GM10266 (cell line): ENCODE measurements around the gene PLXNA2.

Experiments used
- DNase-seq: peaks from one replicate; pipeline ENCODE4 v3.0.0; 2012; ENCODE audit errors: extremely low spot score
- TF ChIP-seq, protein P1 (sequence below): IDR thresholded peaks from 2 replicates; pipeline ENCODE4 v1.5.1; 2012; ENCODE audit warnings: mild to moderate bottlenecking, low read depth; ENCODE audit not compliant: control insufficient read depth, insufficient read depth; ENCODE audit errors: missing control alignments

PLXNA2 gene

GRCh38 chr1:208052926-208053407 is 191.2 kb downstream of the PLXNA2 start:
- TF ChIP-seq, protein P1, sequence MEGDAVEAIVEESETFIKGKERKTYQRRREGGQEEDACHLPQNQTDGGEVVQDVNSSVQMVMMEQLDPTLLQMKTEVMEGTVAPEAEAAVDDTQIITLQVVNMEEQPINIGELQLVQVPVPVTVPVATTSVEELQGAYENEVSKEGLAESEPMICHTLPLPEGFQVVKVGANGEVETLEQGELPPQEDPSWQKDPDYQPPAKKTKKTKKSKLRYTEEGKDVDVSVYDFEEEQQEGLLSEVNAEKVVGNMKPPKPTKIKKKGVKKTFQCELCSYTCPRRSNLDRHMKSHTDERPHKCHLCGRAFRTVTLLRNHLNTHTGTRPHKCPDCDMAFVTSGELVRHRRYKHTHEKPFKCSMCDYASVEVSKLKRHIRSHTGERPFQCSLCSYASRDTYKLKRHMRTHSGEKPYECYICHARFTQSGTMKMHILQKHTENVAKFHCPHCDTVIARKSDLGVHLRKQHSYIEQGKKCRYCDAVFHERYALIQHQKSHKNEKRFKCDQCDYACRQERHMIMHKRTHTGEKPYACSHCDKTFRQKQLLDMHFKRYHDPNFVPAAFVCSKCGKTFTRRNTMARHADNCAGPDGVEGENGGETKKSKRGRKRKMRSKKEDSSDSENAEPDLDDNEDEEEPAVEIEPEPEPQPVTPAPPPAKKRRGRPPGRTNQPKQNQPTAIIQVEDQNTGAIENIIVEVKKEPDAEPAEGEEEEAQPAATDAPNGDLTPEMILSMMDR: no peak

GRCh38 chr1:208052135-208052534 is 192.0 kb downstream of the PLXNA2 start:
- DNase-seq: no peak
- TF ChIP-seq, protein P1: no peak

More at GRCh38 chr1:208052926-208053407, 191.2 kb downstream of the PLXNA2 start:
- DNase-seq: no peak

- no peak for DNase-seq
- TF ChIP-seq, protein P1: no peak
Measured at GRCh38 chr1:208051651-208052050, 192.5 kb downstream of the PLXNA2 start.

GRCh38 chr1:208048904-208049303 is 195.3 kb downstream of the PLXNA2 start:
- TF ChIP-seq, protein P1: no peak
- DNase-seq: no peak

DNA sequence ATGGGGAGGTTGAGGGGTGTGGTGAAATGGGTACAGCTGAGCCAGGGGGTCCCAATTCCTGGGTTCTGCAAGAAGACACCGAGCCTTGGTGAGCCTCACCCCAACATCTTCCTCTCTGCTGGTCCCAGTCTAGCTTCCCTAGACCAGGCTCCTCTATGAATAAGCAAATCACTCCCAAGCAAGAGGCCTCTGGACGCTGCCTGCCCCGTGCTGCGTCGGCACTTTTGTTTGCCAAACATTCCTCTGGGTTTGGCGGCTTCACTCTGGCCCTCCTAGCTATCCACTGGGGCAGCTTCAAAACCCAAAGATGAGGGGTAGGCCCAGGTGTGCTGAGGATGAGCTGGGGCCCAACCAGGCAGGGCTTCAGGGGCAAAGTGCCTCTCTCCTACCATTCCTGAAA is 196.2 kb downstream of the PLXNA2 start:
- DNase-seq: no peak
- TF ChIP-seq, protein P1: no peak

- TF ChIP-seq, protein P1: no peak
- DNase-seq: no peak
Measured at GRCh38 chr1:208047476-208047934, 196.7 kb downstream of the PLXNA2 start.

GRCh38 chr1:208045463-208046260 is 198.5 kb downstream of the PLXNA2 start:
- no peak for DNase-seq
- TF ChIP-seq, protein P1: no peak
